Transverse colon (tissue), 4 donors: ENCODE results near the gene RABGAP1L. TPM values are rescaled to one million over a fixed set of nuclear protein-coding genes. Genes with fewer than 3 reads are reported as not detected.
A peak's percentile ranks its signal among the peaks of the same experiment; 100 is the strongest.

Experiments
- DNase-seq: peaks from one replicate; pipeline ENCODE4 v3.0.0-alpha.2; 2019
- H3K27ac ChIP-seq, 4 donors: fragments of 200-600 bp; sonication (generic); 2 replicates each; pipeline ENCODE4 v1.5.1; 2016 to 2018; ENCODE audit warnings: inconsistent platforms in 4 of 4
- H3K27me3 ChIP-seq: fragments of 200-600 bp; sonication (generic); 2 replicates; pipeline ENCODE4 v1.5.1; 2017; ENCODE audit warnings: inconsistent platforms
- H3K36me3 ChIP-seq, 4 donors: fragments of 200-600 bp; sonication (generic); 2 replicates each; pipeline ENCODE4 v1.5.1; 2017 to 2019; ENCODE audit warnings: inconsistent platforms in 4 of 4
- H3K4me1 ChIP-seq, 4 donors: fragments of 200-600 bp; sonication (generic); 2 replicates each; pipeline ENCODE4 v1.5.1; 2017 to 2020; ENCODE audit warnings: inconsistent platforms in 4 of 4
- H3K4me3 ChIP-seq, 4 donors: fragments of 200-600 bp; sonication (generic); 1 replicate in 1 of 4; 2 replicates in 3 of 4; pipeline versions ENCODE4 v1.5.1 to v1.6.1; 2017 to 2019; ENCODE audit warnings: inconsistent platforms in 4 of 4
- H3K9me3 ChIP-seq, 2 donors: fragments of 200-600 bp; sonication (generic); 2 replicates each; pipeline ENCODE4 v1.5.1; 2017 to 2019; ENCODE audit warnings: inconsistent platforms in 2 of 2
- CTCF ChIP-seq, 5 experiments: fragments of 200-600 bp in 3 of 5; fragments of 450-650 bp in 2 of 5; sonication (generic) in 3 of 5; IDR thresholded peaks; 1 replicate in 2 of 5; 2 replicates in 3 of 5; pipeline ENCODE4 v1.5.1; 2016 to 2017; ENCODE audit warnings: antibody characterized with exemption in 5 of 5, inconsistent platforms in 3 of 5, mild to moderate bottlenecking in 2 of 5, moderate library complexity in 1 of 5
- EP300 ChIP-seq: sonication (generic); formaldehyde crosslinking; IDR thresholded peaks from one replicate; pipeline ENCODE4 v1.6.1; 2017; ENCODE audit warnings: antibody characterized with exemption, low read depth
- POLR2A ChIP-seq: fragments of 450-650 bp; IDR thresholded peaks from one replicate; pipeline ENCODE4 v1.6.1; 2016; ENCODE audit warnings: antibody characterized with exemption, mild to moderate bottlenecking, moderate library complexity
- POLR2AphosphoS5 ChIP-seq, 3 donors: sonication (generic); formaldehyde crosslinking; IDR thresholded peaks; one replicate each; pipeline ENCODE4 v1.6.1; 2016; ENCODE audit warnings: antibody characterized with exemption in 3 of 3
- WGBS, 2 donors: methylation state at CpG; one replicate each; pipeline ENCODE4 v1.1.5; 2018; ENCODE audit warnings: low coverage in 1 of 2; 5-methylcytosine and 5-hydroxymethylcytosine counted together
- in situ Hi-C, 4 donors: fragments of 200-750 bp; cut with MboI; loops; one replicate each; pipeline versions ENCODE4 v1.15.0 to v1.15.1; 2017; ENCODE audit warnings: low sequenced_read_pairs in 3 of 4, low pct_ligation_motif_present in 1 of 4, low pct_unique_long_range_greater_than_20kb in 1 of 4
- intact Hi-C: fragments of 100-400 bp; cut with DNase I; formaldehyde crosslinking; loops from one replicate; pipeline ENCODE4 v1.15.1; 2023; ENCODE audit warnings: low total_unique reads
- total RNA-seq, 4 donors: library from RNA; depleted of rRNA; stranded (reverse); fragments of >200 nt; gene quantifications; one replicate each; pipeline ENCODE4 v1.1.0, GENCODE V29; 2016

Gene RABGAP1L
- total RNA-seq, 4 donors from 2014 or later: 68.9 to 127 (median 99.9) TPM

GRCh38 chr1:174999936-175000696 is 840.8 kb downstream of the RABGAP1L start, which contains the start of gene CACYBP:
Gene CACYBP (plus strand): TSS chr1:174999947. CDS start chr1:175000181, 234 bp downstream.
- no peak for DNase-seq
- in situ Hi-C loops: loop anchor here in 1 of 4 donors (25.0 kb wide), 1 partner anchor 738 kb away; no protein-coding TSS in a partner anchor
- intact Hi-C loops: no loop called here

GRCh38 chr1:175000697-175001187 is 841.4 kb downstream of the RABGAP1L start:
- H3K4me1 ChIP-seq: peaks cover 12 to 57% (median 23%) of the 10 kb centered on the region in 4 donors
- H3K36me3 ChIP-seq: no peaks in the 10 kb centered on the region
- TF ChIP-seq CTCF (IDR thresholded peaks at IDR 0.05) (no peak), POLR2AphosphoS5 (IDR thresholded peaks at IDR 0.05) (no peak), POLR2A (no peak), EP300 (no peak)
- H3K9me3 ChIP-seq: no peaks in the 10 kb centered on the region
- WGBS, 2 donors: 1 to 4% methylated on average over 4 to 5 of the region's 5 CpGs
- H3K27me3 ChIP-seq: no peaks in the 10 kb centered on the region
- H3K27ac ChIP-seq: peak overlapping the region; percentile 90 to 99 (median 98)
- peak overlapping the region; percentile 43 to 86 (median 80) for H3K4me3 ChIP-seq
- DNase-seq: no peak
- in situ Hi-C loops: no loop called here
- intact Hi-C loops: no loop called here

More at GRCh38 chr1:174999936-175000696, 840.8 kb downstream of the RABGAP1L start, which contains the start of gene CACYBP:
- no peaks in the 10 kb centered on the region for H3K36me3 ChIP-seq
- 0% methylated on average over 52 of the region's 71 CpGs; no CpG with 5 or more reads in 1 of the 2 donors for WGBS, 2 donors
- H3K27ac ChIP-seq: peak within 1 kb of the TSS; percentile 90 to 99 (median 98)
- no peaks in the 10 kb centered on the region for H3K9me3 ChIP-seq
- H3K4me3 ChIP-seq: peak within 1 kb of the TSS; percentile 43 to 86 (median 80)
- no peaks in the 10 kb centered on the region for H3K27me3 ChIP-seq
- TF ChIP-seq POLR2AphosphoS5 (IDR thresholded peaks at IDR 0.05): peak; percentile 0 to 86 (median 5)
- peak in 1 of 5 experiments; percentile 3 for TF ChIP-seq CTCF (IDR thresholded peaks at IDR 0.05)
- no peak for TF ChIP-seq EP300
- no peak for TF ChIP-seq POLR2A
- peaks cover 12 to 57% (median 23%) of the 10 kb centered on the region in 4 donors for H3K4me1 ChIP-seq

GRCh38 chr1:175002910-175003517 is 843.7 kb downstream of the RABGAP1L start:
- WGBS, 2 donors: 79 to 81% methylated on average over 3 to 17 of the region's 17 CpGs
- in situ Hi-C loops (no loop called here), intact Hi-C loops (no loop called here)
- TF ChIP-seq POLR2A: no peak
- TF ChIP-seq EP300: no peak
- TF ChIP-seq CTCF (IDR thresholded peaks at IDR 0.05): no peak
- no peak for TF ChIP-seq POLR2AphosphoS5 (IDR thresholded peaks at IDR 0.05)
- Histone ChIP-seq H3K36me3 (peaks cover 0 to 12% (median 6%) of the 10 kb centered on the region in 4 donors), H3K27me3 (no peaks in the 10 kb centered on the region), H3K9me3 (no peaks in the 10 kb centered on the region), H3K4me3 (no peak overlapping the region), H3K27ac (no peak overlapping the region), H3K4me1 (peaks cover 12 to 44% (median 20%) of the 10 kb centered on the region in 4 donors)
- no peak for DNase-seq

GRCh38 chr1:175003521-175003920 is 844.2 kb downstream of the RABGAP1L start:
- 37 to 46% methylated on average over 2 of the region's 2 CpGs for WGBS, 2 donors
- peaks cover 0 to 17% (median 8%) of the 10 kb centered on the region in 4 donors for H3K36me3 ChIP-seq
- intact Hi-C loops: no loop called here

More at GRCh38 chr1:175003521-175003920, 844.2 kb downstream of the RABGAP1L start:
- no peak for DNase-seq
- Histone ChIP-seq H3K27ac (no peak overlapping the region), H3K27me3 (no peaks in the 10 kb centered on the region), H3K9me3 (no peaks in the 10 kb centered on the region), H3K4me3 (no peak overlapping the region), H3K4me1 (peaks cover 12 to 39% (median 19%) of the 10 kb centered on the region in 4 donors)
- TF ChIP-seq CTCF (IDR thresholded peaks at IDR 0.05) (no peak), POLR2AphosphoS5 (IDR thresholded peaks at IDR 0.05) (no peak), EP300 (no peak), POLR2A (no peak)
- in situ Hi-C loops: no loop called here
